Gastroesophageal sphincter (tissue), 3 donors: ENCODE results near the gene KIF13A.

Experiments
- POLR2A ChIP-seq, 2 donors: fragments of 450-650 bp; IDR thresholded peaks; one replicate each; pipeline ENCODE4 v1.6.1; 2017; ENCODE audit warnings: antibody characterized with exemption in 2 of 2, mild to moderate bottlenecking in 2 of 2, moderate library complexity in 1 of 2
- POLR2AphosphoS5 ChIP-seq: sonication (generic); formaldehyde crosslinking; IDR thresholded peaks from one replicate; pipeline ENCODE4 v1.6.1; 2017; ENCODE audit warnings: antibody characterized with exemption
- TF ChIP-seq, protein P1 (sequence below), 4 experiments: fragments of 200-600 bp in 2 of 4; fragments of 450-650 bp in 2 of 4; sonication (generic) in 1 of 4; IDR thresholded peaks; one replicate each; pipeline ENCODE4 v1.5.1; 2017 to 2019; ENCODE audit warnings: antibody characterized with exemption in 4 of 4, mild to moderate bottlenecking in 2 of 4, moderate library complexity in 2 of 4

DNA sequence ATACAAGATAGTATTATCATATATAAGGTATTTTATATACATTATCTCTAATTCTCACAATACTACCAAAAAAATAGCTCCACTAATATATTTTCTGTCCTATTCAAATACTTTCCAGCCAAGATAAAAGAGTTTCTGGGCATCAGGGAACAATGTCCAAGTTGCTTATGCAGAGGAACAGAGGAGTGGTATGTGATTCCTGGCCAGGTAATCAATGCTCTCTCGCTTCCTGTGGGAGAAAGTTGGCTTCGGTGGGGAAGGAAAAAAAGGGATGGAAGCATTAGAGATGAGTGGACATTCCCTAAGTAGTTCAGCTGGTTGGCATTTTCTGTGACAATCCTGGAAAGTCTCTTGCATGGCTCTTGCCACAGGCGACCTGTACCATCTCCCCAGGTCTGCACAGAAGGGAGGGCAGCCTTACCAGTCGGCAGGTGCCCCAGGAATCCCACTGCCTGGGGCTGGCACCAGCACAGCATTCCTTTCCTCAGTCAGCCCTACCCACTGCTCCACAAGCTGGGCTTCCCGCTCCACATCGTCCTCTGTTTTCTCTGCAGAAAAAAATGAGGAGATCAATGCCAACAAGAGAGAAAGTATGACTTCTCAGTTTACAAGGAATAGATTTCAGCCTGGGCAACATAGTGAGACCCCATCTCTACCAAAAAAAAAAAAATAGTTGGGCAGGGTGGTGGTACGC, 202.2 kb downstream of the KIF13A start:
- TF ChIP-seq, protein P1, sequence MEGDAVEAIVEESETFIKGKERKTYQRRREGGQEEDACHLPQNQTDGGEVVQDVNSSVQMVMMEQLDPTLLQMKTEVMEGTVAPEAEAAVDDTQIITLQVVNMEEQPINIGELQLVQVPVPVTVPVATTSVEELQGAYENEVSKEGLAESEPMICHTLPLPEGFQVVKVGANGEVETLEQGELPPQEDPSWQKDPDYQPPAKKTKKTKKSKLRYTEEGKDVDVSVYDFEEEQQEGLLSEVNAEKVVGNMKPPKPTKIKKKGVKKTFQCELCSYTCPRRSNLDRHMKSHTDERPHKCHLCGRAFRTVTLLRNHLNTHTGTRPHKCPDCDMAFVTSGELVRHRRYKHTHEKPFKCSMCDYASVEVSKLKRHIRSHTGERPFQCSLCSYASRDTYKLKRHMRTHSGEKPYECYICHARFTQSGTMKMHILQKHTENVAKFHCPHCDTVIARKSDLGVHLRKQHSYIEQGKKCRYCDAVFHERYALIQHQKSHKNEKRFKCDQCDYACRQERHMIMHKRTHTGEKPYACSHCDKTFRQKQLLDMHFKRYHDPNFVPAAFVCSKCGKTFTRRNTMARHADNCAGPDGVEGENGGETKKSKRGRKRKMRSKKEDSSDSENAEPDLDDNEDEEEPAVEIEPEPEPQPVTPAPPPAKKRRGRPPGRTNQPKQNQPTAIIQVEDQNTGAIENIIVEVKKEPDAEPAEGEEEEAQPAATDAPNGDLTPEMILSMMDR (IDR thresholded peaks at IDR 0.05): no peak
- TF ChIP-seq POLR2A (IDR thresholded peaks at IDR 0.05) (no peak), POLR2AphosphoS5 (no peak)
